Neuronal stem cell (in vitro differentiated cells): ENCODE results near the gene CCDC186.

Experiments
- DNase-seq: peaks from one replicate; pipeline ENCODE4 v3.0.0-alpha.2; 2013; ENCODE audit warnings: low spot score
- H2AFZ ChIP-seq: one replicate; pipeline ENCODE4 v1.6.1; 2013; ENCODE audit warnings: mild to moderate bottlenecking, low read length, inconsistent platforms
- H2AK5ac ChIP-seq: 2 replicates; pipeline ENCODE4 v1.6.1; 2013; ENCODE audit warnings: low read depth, mild to moderate bottlenecking, inconsistent platforms, low read length, moderate library complexity, mixed read lengths
- H2BK120ac ChIP-seq: 2 replicates; pipeline ENCODE4 v1.6.1; 2013; ENCODE audit warnings: low read depth, mild to moderate bottlenecking, inconsistent platforms, low read length, moderate library complexity, mixed read lengths
- H2BK12ac ChIP-seq: one replicate; pipeline ENCODE4 v1.6.1; 2013; ENCODE audit warnings: low read length, inconsistent platforms
- H2BK15ac ChIP-seq: 2 replicates; pipeline ENCODE4 v1.6.1; 2013; ENCODE audit warnings: mild to moderate bottlenecking, low read length, inconsistent platforms, mixed read lengths
- H2BK5ac ChIP-seq: one replicate; pipeline ENCODE4 v1.6.1; 2013; ENCODE audit warnings: inconsistent platforms, mild to moderate bottlenecking, low read length, moderate library complexity
- H3K14ac ChIP-seq: one replicate; pipeline ENCODE4 v1.6.1; 2013; ENCODE audit warnings: low read length, inconsistent platforms
- H3K18ac ChIP-seq: 2 replicates; pipeline ENCODE4 v1.6.1; 2013; ENCODE audit warnings: low read length, inconsistent platforms
- H3K23ac ChIP-seq: 2 replicates; pipeline ENCODE4 v1.6.1; 2013; ENCODE audit warnings: low read depth, mild to moderate bottlenecking, mixed read lengths, low read length, inconsistent platforms; ENCODE audit not compliant: poor library complexity
- H3K27ac ChIP-seq: replicated peaks from 3 replicates; pipeline ENCODE4 v1.5.1; 2013; ENCODE audit warnings: low read length, inconsistent platforms
- H3K27me3 ChIP-seq, 3 experiments: 2 replicates each; pipeline ENCODE4 v1.6.1; 2013; ENCODE audit warnings: low read length in 3 of 3, mild to moderate bottlenecking in 2 of 3, inconsistent platforms in 1 of 3, low read depth in 1 of 3, mixed read lengths in 1 of 3, moderate library complexity in 1 of 3; ENCODE audit not compliant: control insufficient read depth in 3 of 3, insufficient read depth in 3 of 3
- H3K36me3 ChIP-seq, 2 donors: replicated peaks in 1 of 2; 2 replicates each; pipeline ENCODE4 v1.6.1; 2013; ENCODE audit warnings: low read length in 2 of 2; ENCODE audit not compliant: control insufficient read depth in 2 of 2, insufficient read depth in 2 of 2
- H3K4ac ChIP-seq: 2 replicates; pipeline ENCODE4 v1.6.1; 2013; ENCODE audit warnings: inconsistent platforms, mild to moderate bottlenecking, low read length, moderate library complexity
- H3K4me1 ChIP-seq, 2 donors: 1 replicate in 1 of 2; 2 replicates in 1 of 2; pipeline ENCODE4 v1.6.1; 2013; ENCODE audit warnings: low read length in 2 of 2, low read depth in 1 of 2; ENCODE audit not compliant: control insufficient read depth in 2 of 2, insufficient read depth in 1 of 2
- H3K4me2 ChIP-seq: one replicate; pipeline ENCODE4 v1.6.1; 2013; ENCODE audit warnings: mild to moderate bottlenecking, low read length, inconsistent platforms; ENCODE audit not compliant: insufficient read depth, poor library complexity, severe bottlenecking
- H3K4me3 ChIP-seq, 2 donors: 2 replicates each; pipeline ENCODE4 v1.5.1; 2013; ENCODE audit warnings: low read length in 2 of 2, mild to moderate bottlenecking in 2 of 2, inconsistent platforms in 1 of 2, moderate library complexity in 1 of 2
- H3K79me1 ChIP-seq: one replicate; pipeline ENCODE4 v1.6.1; 2013; ENCODE audit warnings: low read depth, mild to moderate bottlenecking, inconsistent platforms, low read length, moderate library complexity
- H3K9ac ChIP-seq: one replicate; pipeline ENCODE4 v1.6.1; 2013; ENCODE audit warnings: mild to moderate bottlenecking, low read depth, low read length, inconsistent platforms; ENCODE audit not compliant: poor library complexity
- H3K9me3 ChIP-seq, 2 donors: replicated peaks in 1 of 2; 2 replicates each; pipeline versions ENCODE3 to v1.6.1; 2013; ENCODE audit warnings: low read length in 2 of 2, mild to moderate bottlenecking in 2 of 2, inconsistent platforms in 1 of 2, low read depth in 1 of 2, mixed read lengths in 1 of 2, moderate library complexity in 1 of 2; ENCODE audit not compliant: control insufficient read depth in 2 of 2, insufficient read depth in 1 of 2
- H4K8ac ChIP-seq: one replicate; pipeline ENCODE4 v1.6.1; 2013; ENCODE audit warnings: low read depth, mild to moderate bottlenecking, inconsistent platforms, low read length, moderate library complexity
- H4K91ac ChIP-seq: one replicate; pipeline ENCODE4 v1.6.1; 2013; ENCODE audit warnings: low read length, low read depth, mild to moderate bottlenecking, inconsistent platforms; ENCODE audit not compliant: poor library complexity
- WGBS, 2 donors: extraction: QIAGEN DNeasy Blood & Tissue Kit; methylation state at CpG; one replicate each; pipeline ENCODE4 v1.1.7; 2013; ENCODE audit warnings: missing lambda C conversion rate in 2 of 2, mixed read lengths in 1 of 2; ENCODE audit not compliant: insufficient read length in 2 of 2, insufficient replicate concordance in 1 of 2; ENCODE audit errors: extremely low coverage in 2 of 2; 5-methylcytosine and 5-hydroxymethylcytosine counted together

CCDC186 gene

DNA sequence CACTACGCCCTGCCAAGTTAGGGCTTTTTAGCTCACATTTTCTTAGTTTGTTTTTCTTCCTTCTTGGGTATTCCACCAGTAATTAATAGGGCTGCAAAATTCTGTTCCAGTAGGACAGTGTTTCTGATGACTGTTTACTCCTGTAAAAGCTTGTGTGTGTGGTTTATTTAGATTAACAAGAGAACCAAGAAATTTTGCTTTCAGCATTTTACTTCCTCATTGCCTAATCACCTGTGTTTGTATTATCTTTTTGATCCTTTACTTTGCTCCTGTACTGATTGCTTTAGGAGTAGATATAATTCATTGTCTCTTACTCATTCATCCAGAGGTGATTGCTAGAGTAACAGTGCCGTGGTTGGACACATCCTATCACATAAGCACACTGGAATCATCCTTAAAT, 32.9 kb upstream of the CCDC186 start:
- WGBS, 2 donors: no CpG with 5 or more reads among the region's 2 CpGs
- Histone ChIP-seq H2BK120ac (no peak overlapping the region), H3K27ac (no peak overlapping the region), H3K4me3 (no peak overlapping the region), H2BK5ac (no peak overlapping the region), H4K8ac (no peak overlapping the region), H2AK5ac (no peak overlapping the region), H4K91ac (no peak overlapping the region), H3K9ac (no peak overlapping the region), H3K23ac (no peak overlapping the region), H3K4ac (no peak overlapping the region), H3K14ac (no peak overlapping the region), H3K18ac (no peak overlapping the region), H3K27me3 (peaks cover 0 to 4% (median 0%) of the 10 kb centered on the region in 3 experiments), H3K36me3 (no peaks in the 10 kb centered on the region), H3K4me1 (peaks cover 3 to 6% of the 10 kb centered on the region in 2 donors), H2BK15ac (no peak overlapping the region), H3K9me3 (no peaks in the 10 kb centered on the region), H2AFZ (no peak overlapping the region), H2BK12ac (no peak overlapping the region), H3K4me2 (no peak overlapping the region), H3K79me1 (no peaks in the 10 kb centered on the region)
- no peak for DNase-seq

GRCh38 chr10:114202812-114203211, 28.8 kb upstream of the CCDC186 start:
- Histone ChIP-seq H3K4me3 (no peak overlapping the region), H4K8ac (no peak overlapping the region), H3K27ac (no peak overlapping the region), H3K27me3 (peaks cover 0 to 11% (median 0%) of the 10 kb centered on the region in 3 experiments), H3K4me1 (peaks cover 0 to 1% of the 10 kb centered on the region in 2 donors), H3K4ac (no peak overlapping the region), H3K4me2 (no peak overlapping the region), H3K14ac (no peak overlapping the region), H3K9me3 (no peaks in the 10 kb centered on the region), H2BK12ac (no peak overlapping the region), H3K9ac (no peak overlapping the region), H2BK5ac (no peak overlapping the region), H3K18ac (no peak overlapping the region), H2BK120ac (no peak overlapping the region), H3K36me3 (no peaks in the 10 kb centered on the region), H2BK15ac (no peak overlapping the region), H4K91ac (no peak overlapping the region), H2AK5ac (no peak overlapping the region), H2AFZ (no peak overlapping the region), H3K23ac (no peak overlapping the region), H3K79me1 (no peaks in the 10 kb centered on the region)
- WGBS, 2 donors: no CpG with 5 or more reads among the region's 3 CpGs
- DNase-seq: no peak

DNA sequence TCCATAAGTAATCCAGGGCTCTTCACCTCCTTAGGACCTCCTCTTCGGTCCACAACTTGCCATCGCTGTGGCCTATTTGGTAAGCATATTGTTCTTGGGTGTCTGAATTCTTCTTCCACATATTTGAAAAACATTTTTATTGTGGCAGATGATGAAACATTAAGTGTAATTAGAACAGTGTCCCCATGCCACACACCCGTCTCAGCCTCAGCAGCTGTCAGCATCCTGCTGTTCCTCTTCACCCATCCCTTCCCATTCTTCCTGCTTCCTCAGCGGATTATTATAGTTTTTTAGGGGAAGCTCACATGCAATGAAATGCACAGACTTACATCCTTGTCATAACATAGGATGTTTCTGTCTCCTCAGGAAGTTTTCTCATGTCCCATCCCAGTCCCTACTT, 25.2 kb upstream of the CCDC186 start:
- Histone ChIP-seq H3K27ac (no peak overlapping the region), H2BK120ac (no peak overlapping the region), H2AFZ (no peak overlapping the region), H2BK12ac (no peak overlapping the region), H2AK5ac (no peak overlapping the region), H4K91ac (no peak overlapping the region), H4K8ac (no peak overlapping the region), H3K4me2 (no peak overlapping the region), H3K4me1 (no peaks in the 10 kb centered on the region), H3K18ac (no peak overlapping the region), H3K4me3 (no peak overlapping the region), H2BK5ac (no peak overlapping the region), H3K27me3 (peaks cover 0 to 11% (median 0%) of the 10 kb centered on the region in 3 experiments), H3K79me1 (no peaks in the 10 kb centered on the region), H3K9me3 (no peaks in the 10 kb centered on the region), H2BK15ac (no peak overlapping the region), H3K4ac (no peak overlapping the region), H3K9ac (no peak overlapping the region), H3K23ac (no peak overlapping the region), H3K36me3 (no peaks in the 10 kb centered on the region), H3K14ac (no peak overlapping the region)
- no peak for DNase-seq
- WGBS, 2 donors: no CpG with 5 or more reads among the region's 4 CpGs

DNA sequence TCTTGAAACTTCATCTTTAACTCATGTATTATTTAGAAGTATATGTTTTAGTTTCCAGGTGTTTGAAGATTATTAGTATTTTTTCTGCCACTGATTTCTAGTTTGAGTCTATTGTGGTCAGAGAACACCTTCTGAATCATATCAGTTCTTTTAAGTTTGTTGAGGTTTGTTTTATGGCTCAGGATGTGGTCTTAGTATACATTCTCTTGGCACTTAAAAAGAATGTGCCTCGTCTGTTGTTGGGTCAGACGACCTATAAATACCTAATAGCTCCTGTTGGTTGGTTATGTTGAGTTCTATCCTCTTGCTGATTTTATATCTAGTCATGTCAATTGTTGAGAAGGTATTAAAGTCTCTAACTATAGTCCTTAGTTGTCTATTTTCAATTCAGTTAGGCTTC, 21.1 kb upstream of the CCDC186 start:
- WGBS, 2 donors: no CpG with 5 or more reads among the region's 2 CpGs
- Histone ChIP-seq H3K4ac (no peak overlapping the region), H2BK15ac (no peak overlapping the region), H4K8ac (no peak overlapping the region), H4K91ac (no peak overlapping the region), H3K4me2 (no peak overlapping the region), H3K4me3 (no peak overlapping the region), H3K9me3 (no peaks in the 10 kb centered on the region), H3K23ac (no peak overlapping the region), H3K9ac (no peak overlapping the region), H3K27ac (no peak overlapping the region), H3K27me3 (peaks cover 0 to 7% (median 0%) of the 10 kb centered on the region in 3 experiments), H3K36me3 (no peaks in the 10 kb centered on the region), H3K18ac (no peak overlapping the region), H3K79me1 (no peaks in the 10 kb centered on the region), H2BK5ac (no peak overlapping the region), H3K14ac (no peak overlapping the region), H2BK12ac (no peak overlapping the region), H2AFZ (no peak overlapping the region), H2BK120ac (no peak overlapping the region), H3K4me1 (no peaks in the 10 kb centered on the region), H2AK5ac (no peak overlapping the region)
- DNase-seq: no peak
